ENCODE results near the gene SPTBN5. TPM values are rescaled to one million over a fixed set of nuclear protein-coding genes. Genes with fewer than 3 reads are reported as not detected.

SPTBN5 gene
- total RNA-seq, 1 donor from 2014 or later, result 0.32 TPM

DNA sequence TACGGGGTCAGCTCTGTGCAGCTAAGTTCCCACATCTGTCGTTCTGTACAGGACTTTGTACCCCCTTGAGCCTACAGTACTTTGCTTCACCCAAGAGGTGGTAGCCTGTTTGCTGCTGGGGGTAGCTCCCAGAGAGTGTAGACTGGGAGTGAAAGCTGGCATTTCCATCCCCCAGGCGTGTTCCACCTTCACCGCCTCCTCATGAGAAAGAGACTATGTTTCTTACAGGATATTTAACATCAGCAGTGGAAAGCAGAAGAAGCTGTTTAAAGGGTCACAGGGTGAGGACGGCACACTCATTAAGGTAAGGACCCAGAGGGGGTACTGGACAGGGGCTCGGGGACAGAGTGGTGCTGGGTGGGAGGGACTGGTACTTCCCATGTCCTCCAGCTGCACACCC lies 76.1 kb downstream of the SPTBN5 start:
- no peak overlapping the region for H3K27ac Mint-ChIP-seq (ENCODE audit: unreplicated experiment)
- peaks cover 4% of the 10 kb centered on the region for H3K9me3 Mint-ChIP-seq (ENCODE audit: unreplicated experiment)

DNA sequence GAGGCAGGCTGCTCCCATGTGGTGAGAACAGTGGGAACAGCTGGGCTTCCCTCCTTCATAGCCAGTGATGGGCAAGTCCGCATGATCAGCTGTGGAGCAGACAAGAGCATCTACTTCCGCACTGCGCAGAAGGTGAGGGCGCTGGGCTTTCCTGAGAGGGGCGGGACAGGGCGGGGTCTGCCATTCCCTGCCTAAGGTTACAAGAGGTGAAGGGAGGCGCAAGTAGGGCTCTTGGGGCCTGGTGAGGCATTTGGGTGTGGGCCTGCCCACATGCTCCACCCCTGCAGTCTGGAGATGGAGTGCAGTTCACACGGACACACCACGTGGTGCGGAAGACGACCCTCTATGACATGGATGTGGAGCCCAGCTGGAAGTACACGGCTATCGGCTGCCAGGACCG lies 76.5 kb downstream of the SPTBN5 start:
- H3K27me3 Mint-ChIP-seq (ENCODE audit: unreplicated experiment), result peaks cover 5% of the 10 kb centered on the region
- H3K4me1 Mint-ChIP-seq (ENCODE audit: low read depth, unreplicated experiment), result peaks cover 2% of the 10 kb centered on the region
- no peaks in the 10 kb centered on the region for H3K36me3 Mint-ChIP-seq (ENCODE audit: unreplicated experiment)
- no peak for DNase-seq
- H3K4me3 Mint-ChIP-seq (ENCODE audit: unreplicated experiment), result no peak overlapping the region
- TF ChIP-seq, protein P1, sequence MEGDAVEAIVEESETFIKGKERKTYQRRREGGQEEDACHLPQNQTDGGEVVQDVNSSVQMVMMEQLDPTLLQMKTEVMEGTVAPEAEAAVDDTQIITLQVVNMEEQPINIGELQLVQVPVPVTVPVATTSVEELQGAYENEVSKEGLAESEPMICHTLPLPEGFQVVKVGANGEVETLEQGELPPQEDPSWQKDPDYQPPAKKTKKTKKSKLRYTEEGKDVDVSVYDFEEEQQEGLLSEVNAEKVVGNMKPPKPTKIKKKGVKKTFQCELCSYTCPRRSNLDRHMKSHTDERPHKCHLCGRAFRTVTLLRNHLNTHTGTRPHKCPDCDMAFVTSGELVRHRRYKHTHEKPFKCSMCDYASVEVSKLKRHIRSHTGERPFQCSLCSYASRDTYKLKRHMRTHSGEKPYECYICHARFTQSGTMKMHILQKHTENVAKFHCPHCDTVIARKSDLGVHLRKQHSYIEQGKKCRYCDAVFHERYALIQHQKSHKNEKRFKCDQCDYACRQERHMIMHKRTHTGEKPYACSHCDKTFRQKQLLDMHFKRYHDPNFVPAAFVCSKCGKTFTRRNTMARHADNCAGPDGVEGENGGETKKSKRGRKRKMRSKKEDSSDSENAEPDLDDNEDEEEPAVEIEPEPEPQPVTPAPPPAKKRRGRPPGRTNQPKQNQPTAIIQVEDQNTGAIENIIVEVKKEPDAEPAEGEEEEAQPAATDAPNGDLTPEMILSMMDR (IDR thresholded peaks at IDR 0.05; ENCODE audit: partially characterized antibody, unreplicated experiment), result no peak
- H3K9me3 Mint-ChIP-seq (ENCODE audit: unreplicated experiment), result peaks cover 4% of the 10 kb centered on the region
- no peak overlapping the region for H3K27ac Mint-ChIP-seq (ENCODE audit: unreplicated experiment)

More for the DNA sequence above, 76.1 kb downstream of the SPTBN5 start:
- Mint-ChIP-seq H3K4me3 (ENCODE audit: unreplicated experiment) (no peak overlapping the region), H3K4me1 (ENCODE audit: low read depth, unreplicated experiment) (peaks cover 2% of the 10 kb centered on the region), H3K36me3 (ENCODE audit: unreplicated experiment) (no peaks in the 10 kb centered on the region), H3K27me3 (ENCODE audit: unreplicated experiment) (peaks cover 5% of the 10 kb centered on the region)
- no peak for DNase-seq
- TF ChIP-seq, protein P1 (IDR thresholded peaks at IDR 0.05; ENCODE audit: partially characterized antibody, unreplicated experiment), result no peak

DNA sequence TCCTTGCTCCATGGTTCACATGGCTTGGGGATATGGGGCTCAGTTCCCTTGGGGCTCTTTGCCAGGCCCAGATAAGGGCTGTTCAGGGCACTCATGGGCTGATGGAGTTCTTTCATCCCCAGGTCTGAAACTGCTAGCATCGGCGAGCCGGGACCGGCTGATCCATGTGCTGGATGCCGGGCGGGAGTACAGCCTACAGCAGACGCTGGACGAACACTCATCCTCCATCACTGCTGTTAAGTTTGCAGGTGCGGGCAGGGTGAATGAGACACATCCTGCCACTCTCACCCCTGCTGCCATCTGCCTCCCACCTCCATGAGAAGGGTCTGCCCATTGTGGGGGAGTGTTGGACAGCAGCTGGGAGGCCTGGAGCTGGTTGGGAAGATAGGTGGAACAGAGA lies 77.1 kb downstream of the SPTBN5 start:
- H3K4me1 Mint-ChIP-seq (ENCODE audit: low read depth, unreplicated experiment), result peaks cover 2% of the 10 kb centered on the region

DNA sequence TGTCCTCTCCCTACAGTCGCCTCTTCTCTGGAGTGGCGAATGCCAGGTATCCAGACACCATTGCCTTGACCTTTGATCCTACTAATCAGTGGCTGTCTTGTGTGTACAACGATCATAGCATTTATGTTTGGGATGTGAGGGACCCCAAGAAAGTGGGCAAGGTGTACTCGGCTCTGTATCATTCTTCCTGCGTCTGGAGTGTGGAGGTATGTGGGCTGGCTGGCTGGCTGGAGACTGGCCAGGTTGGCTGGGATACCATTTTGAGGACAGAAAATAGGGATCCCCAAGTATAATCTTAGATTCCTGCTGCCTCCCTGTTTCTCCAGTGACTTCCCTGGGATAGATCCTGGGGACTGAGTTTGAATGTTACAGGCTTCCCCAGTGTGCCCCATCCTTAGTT lies 79.3 kb downstream of the SPTBN5 start:
- TF ChIP-seq, protein P1 (IDR thresholded peaks at IDR 0.05; ENCODE audit: partially characterized antibody, unreplicated experiment), result no peak
- Mint-ChIP-seq H3K27ac (ENCODE audit: unreplicated experiment) (no peak overlapping the region), H3K36me3 (ENCODE audit: unreplicated experiment) (no peaks in the 10 kb centered on the region), H3K9me3 (ENCODE audit: unreplicated experiment) (peaks cover 4% of the 10 kb centered on the region), H3K27me3 (ENCODE audit: unreplicated experiment) (peaks cover 1% of the 10 kb centered on the region), H3K4me1 (ENCODE audit: low read depth, unreplicated experiment) (no peaks in the 10 kb centered on the region), H3K4me3 (ENCODE audit: unreplicated experiment) (no peak overlapping the region)
- no peak for DNase-seq

More for the DNA sequence above, 77.1 kb downstream of the SPTBN5 start:
- Mint-ChIP-seq H3K9me3 (ENCODE audit: unreplicated experiment) (peaks cover 4% of the 10 kb centered on the region), H3K27ac (ENCODE audit: unreplicated experiment) (no peak overlapping the region), H3K36me3 (ENCODE audit: unreplicated experiment) (no peaks in the 10 kb centered on the region), H3K4me3 (ENCODE audit: unreplicated experiment) (no peak overlapping the region), H3K27me3 (ENCODE audit: unreplicated experiment) (peaks cover 5% of the 10 kb centered on the region)
- no peak for DNase-seq
- TF ChIP-seq, protein P1 (IDR thresholded peaks at IDR 0.05; ENCODE audit: partially characterized antibody, unreplicated experiment), result no peak

DNA sequence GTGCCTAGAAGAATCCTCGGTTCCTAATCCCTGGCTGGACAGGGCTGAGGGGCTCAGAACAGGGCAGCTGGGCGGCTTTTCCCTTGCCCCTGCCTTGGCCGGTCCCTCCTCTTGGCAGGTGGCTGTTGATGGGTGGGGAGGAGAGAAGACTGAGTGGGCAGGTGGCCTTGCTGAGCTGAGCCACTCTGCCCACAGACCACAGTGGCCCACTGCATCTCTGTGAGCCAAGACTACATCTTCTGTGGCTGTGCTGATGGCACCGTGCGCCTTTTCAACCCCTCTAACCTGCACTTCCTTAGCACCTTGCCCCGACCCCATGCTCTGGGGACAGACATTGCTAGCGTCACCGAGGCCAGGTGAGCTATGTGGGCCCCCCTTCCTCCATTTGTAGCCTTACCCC lies 80.4 kb downstream of the SPTBN5 start:
- Mint-ChIP-seq H3K4me1 (ENCODE audit: low read depth, unreplicated experiment) (no peaks in the 10 kb centered on the region), H3K4me3 (ENCODE audit: unreplicated experiment) (no peak overlapping the region), H3K27ac (ENCODE audit: unreplicated experiment) (no peak overlapping the region), H3K9me3 (ENCODE audit: unreplicated experiment) (peaks cover 4% of the 10 kb centered on the region), H3K36me3 (ENCODE audit: unreplicated experiment) (no peaks in the 10 kb centered on the region), H3K27me3 (ENCODE audit: unreplicated experiment) (peaks cover 3% of the 10 kb centered on the region)
- TF ChIP-seq, protein P1 (IDR thresholded peaks at IDR 0.05; ENCODE audit: partially characterized antibody, unreplicated experiment), result no peak
- no peak for DNase-seq
